HepG2 (cell line): ENCODE measurements around the gene LRRC4C. TPM values are rescaled to one million over a fixed set of nuclear protein-coding genes. Genes with fewer than 3 reads are reported as not detected.

Experiments used
- ATAC-seq: fragments of 200-7000 bp; cut with Tn5 transposase; 3 replicates; pipeline ENCODE4 v1.9.1; 2020; ENCODE audit warnings: mild to moderate bottlenecking, moderate library complexity
- BruUV-seq: library from RNA; stranded (reverse); fragments of 400-500 nt; replicated peaks from 2 replicates; lab custom pipeline; 2021; lab: Mats Ljungman, UMichigan
- CTCF ChIA-PET: fragments of 300-600 bp; formaldehyde crosslinking; extraction: SDS; loops from one replicate; lab custom pipeline; 2021; ENCODE audit warnings: low total read pairs, inconsistent platforms, low intra/inter-chr PET ratio; lab: Yijun Ruan, JAX
- POLR2A ChIA-PET: fragments of 350-600 bp; sonication (Branson Sonifier 250); formaldehyde crosslinking; loops from one replicate; lab custom pipeline; 2020; ENCODE audit warnings: antibody characterized with exemption, inconsistent platforms; lab: Yijun Ruan, JAX
- DNase-seq: peaks from one replicate; pipeline ENCODE4 v3.0.0-alpha.2; 2015; ENCODE audit warnings: low spot score
- FAIRE-seq: peaks from 3 replicates; lab custom pipeline; 2011; peaks lifted over from hg19 to GRCh38; lab: Jason Lieb, UNC
- H2AFZ ChIP-seq: one replicate; pipeline ENCODE4 v1.6.1; 2011; ENCODE audit warnings: low read length, inconsistent platforms
- H3K27ac ChIP-seq: fragments of 300-600 bp; 3 replicates; pipeline ENCODE4 v1.8.0; 2011; ENCODE audit warnings: mixed run types, mild to moderate bottlenecking, mixed read lengths, low read length, inconsistent platforms; ENCODE audit not compliant: insufficient read depth; ENCODE audit errors: extremely low read length
- H3K27me3 ChIP-seq, 2 experiments: fragments of 200-600 bp in 1 of 2; 2 replicates in 1 of 2; 3 replicates in 1 of 2; pipeline versions ENCODE4 v1.6.0 to v1.8.0; 2011; ENCODE audit warnings: low read length in 2 of 2, mild to moderate bottlenecking in 2 of 2, moderate library complexity in 2 of 2, inconsistent platforms in 1 of 2; ENCODE audit not compliant: insufficient read depth in 2 of 2, control insufficient read depth in 1 of 2
- H3K36me3 ChIP-seq, 2 experiments: fragments of 200-600 bp in 1 of 2; replicated peaks in 1 of 2; 2 replicates in 1 of 2; 3 replicates in 1 of 2; pipeline versions ENCODE4 v1.5.1 to v1.8.0; 2011; ENCODE audit warnings: low read length in 2 of 2, inconsistent platforms in 1 of 2; ENCODE audit not compliant: insufficient read depth in 2 of 2, control insufficient read depth in 1 of 2
- H3K4me1 ChIP-seq: 2 replicates; pipeline ENCODE4 v1.5.1; 2012; ENCODE audit warnings: low read length, inconsistent platforms; ENCODE audit not compliant: insufficient read depth
- H3K4me2 ChIP-seq: 2 replicates; pipeline ENCODE4 v1.6.0; 2011; ENCODE audit warnings: low read depth, low read length, inconsistent platforms
- H3K4me3 ChIP-seq, 3 experiments: fragments of 200-600 bp in 1 of 3; sonication (generic), shearing (Covaris generic) in 1 of 3; replicated peaks in 1 of 3; 2 replicates each; pipeline ENCODE4 v1.5.1; 2011 to 2016; ENCODE audit warnings: low read length in 3 of 3, inconsistent platforms in 2 of 3, low read depth in 2 of 3, mild to moderate bottlenecking in 2 of 3, control low read depth in 1 of 3, mixed read lengths in 1 of 3; ENCODE audit not compliant: insufficient read depth in 1 of 3
- H3K79me2 ChIP-seq: one replicate; pipeline ENCODE4 v1.6.1; 2011; ENCODE audit warnings: low read length, inconsistent platforms; ENCODE audit not compliant: insufficient read depth
- H3K9ac ChIP-seq: 2 replicates; pipeline ENCODE4 v1.6.0; 2011; ENCODE audit warnings: mild to moderate bottlenecking, low read depth, low read length, inconsistent platforms; ENCODE audit not compliant: insufficient read depth
- H3K9me3 ChIP-seq: 2 replicates; pipeline ENCODE4 v1.5.1; 2012; ENCODE audit warnings: mild to moderate bottlenecking, low read length
- H4K20me1 ChIP-seq: 2 replicates; pipeline ENCODE4 v1.6.0; 2011; ENCODE audit warnings: inconsistent platforms, mild to moderate bottlenecking, low read length, moderate library complexity; ENCODE audit not compliant: insufficient read depth
- ASH2L ChIP-seq: fragments of 300-600, 200-600 bp; sonication (generic); IDR thresholded peaks from 2 replicates; pipeline ENCODE4 v1.7.0; 2017; ENCODE audit warnings: low read depth, mild to moderate bottlenecking, moderate library complexity, mixed read lengths, low read length; ENCODE audit not compliant: insufficient read length
- CREB1 ChIP-seq, 2 experiments: fragments of 450-650 bp in 1 of 2; IDR thresholded peaks; 2 replicates each; pipeline ENCODE4 v1.6.1; 2016 to 2017; ENCODE audit warnings: control low read depth in 1 of 2, mild to moderate bottlenecking in 1 of 2, missing compliant biosample characterization in 1 of 2, missing genetic modification characterization in 1 of 2
- NFYB ChIP-seq: sonication (generic); formaldehyde crosslinking; IDR thresholded peaks from 2 replicates; pipeline ENCODE4 v1.4.0; 2020; ENCODE audit warnings: missing genetic modification reagents
- RFX5 ChIP-seq: IDR thresholded peaks from 2 replicates; pipeline ENCODE4 v1.6.1; 2011; ENCODE audit warnings: low read depth, low read length, improper control_type of control experiment
- SP2 ChIP-seq: sonication (generic); formaldehyde crosslinking; IDR thresholded peaks from 2 replicates; pipeline ENCODE4 v1.5.1; 2020; ENCODE audit warnings: mild to moderate bottlenecking, missing genetic modification reagents
- STAG1 ChIP-seq: sonication (generic); formaldehyde crosslinking; IDR thresholded peaks from 2 replicates; pipeline ENCODE4 v1.4.0; 2020; ENCODE audit warnings: missing genetic modification reagents
- ZBTB7A ChIP-seq: sonication (generic); formaldehyde crosslinking; IDR thresholded peaks from 2 replicates; pipeline ENCODE4 v1.8.0; 2022; ENCODE audit warnings: mild to moderate bottlenecking, missing genetic modification reagents
- ZEB1 ChIP-seq: IDR thresholded peaks from 2 replicates; pipeline ENCODE4 v1.6.1; 2012; ENCODE audit warnings: mild to moderate bottlenecking, low read depth, inconsistent platforms; ENCODE audit not compliant: insufficient replicate concordance
- ZNF124 ChIP-seq: sonication (generic); formaldehyde crosslinking; IDR thresholded peaks from 2 replicates; pipeline ENCODE4 v1.4.0; 2020; ENCODE audit warnings: missing genetic modification reagents
- ZNF614 ChIP-seq: IDR thresholded peaks from 2 replicates; pipeline ENCODE4 v1.6.1; 2018; ENCODE audit warnings: missing biosample characterization, missing genetic modification reagents, inconsistent platforms, borderline replicate concordance
- WGBS: methylation state at CpG from one replicate; pipeline ENCODE4 v1.1.6; 2017; ENCODE audit warnings: low lambda C conversion rate; 5-methylcytosine and 5-hydroxymethylcytosine counted together
- in situ Hi-C: cut with HindIII; loops from 2 replicates; pipeline ENCODE4 v1.10.0; 2017; ENCODE audit warnings: low pct_unique_long_range_greater_than_20kb; ENCODE audit not compliant: extremely low pct_ligation_motif_present
- intact Hi-C: fragments of 100-400 bp; cut with micrococcal nuclease; formaldehyde crosslinking; loops from one replicate; pipeline ENCODE4 v1.10.0; 2022; ENCODE audit not compliant: unreplicated experiment
- polyA plus RNA-seq, 8 experiments: library from polyadenylated mRNA; depleted of rRNA in 3 of 8; stranded (reverse) in 7 of 8; unstranded in 1 of 8; fragments of >200 nt; fragmentation: Illumina TruSeq in 4 of 8; extraction: Trizol in 4 of 8; gene quantifications; 2 replicates each; pipeline versions ENCODE4 v1.2.1 to v1.2.3, GENCODE V29; 2011 to 2016; ENCODE audit warnings: low read depth in 4 of 8, missing spikeins in 1 of 8, mixed read lengths in 1 of 8; ENCODE audit not compliant: insufficient read depth in 1 of 8
- total RNA-seq, 5 experiments: library from RNA; depleted of rRNA; stranded (reverse); fragments of >200 nt; fragmentation: Illumina TruSeq; extraction: Trizol; gene quantifications; 2 replicates each; pipeline ENCODE4 v1.2.3, GENCODE V29; 2016; ENCODE audit warnings: low read depth in 1 of 5
- TF ChIP-seq, protein P1 (sequence below): fragments of 450-650 bp; IDR thresholded peaks from 2 replicates; pipeline ENCODE4 v1.6.1; 2017; ENCODE audit warnings: mild to moderate bottlenecking
- TF ChIP-seq, protein P2 (sequence below): sonication (generic); formaldehyde crosslinking; IDR thresholded peaks from 2 replicates; pipeline ENCODE4 v1.4.0; 2020; ENCODE audit warnings: missing genetic modification reagents
- TF ChIP-seq, protein P3 (sequence below): sonication (generic); formaldehyde crosslinking; IDR thresholded peaks from 2 replicates; pipeline ENCODE4 v1.8.0; 2022; ENCODE audit warnings: mild to moderate bottlenecking, missing genetic modification reagents, moderate library complexity
- TF ChIP-seq, protein P4 (sequence below): sonication (generic); formaldehyde crosslinking; IDR thresholded peaks from 2 replicates; pipeline ENCODE4 v1.5.0; 2020; ENCODE audit warnings: mild to moderate bottlenecking, missing genetic modification reagents, moderate library complexity

The LRRC4C gene
- total and polyA plus RNA-seq, 2 of the 13 experiments (the other 11 are each of a cell fraction or from before 2014, with no cell fraction given), result not detected

DNA sequence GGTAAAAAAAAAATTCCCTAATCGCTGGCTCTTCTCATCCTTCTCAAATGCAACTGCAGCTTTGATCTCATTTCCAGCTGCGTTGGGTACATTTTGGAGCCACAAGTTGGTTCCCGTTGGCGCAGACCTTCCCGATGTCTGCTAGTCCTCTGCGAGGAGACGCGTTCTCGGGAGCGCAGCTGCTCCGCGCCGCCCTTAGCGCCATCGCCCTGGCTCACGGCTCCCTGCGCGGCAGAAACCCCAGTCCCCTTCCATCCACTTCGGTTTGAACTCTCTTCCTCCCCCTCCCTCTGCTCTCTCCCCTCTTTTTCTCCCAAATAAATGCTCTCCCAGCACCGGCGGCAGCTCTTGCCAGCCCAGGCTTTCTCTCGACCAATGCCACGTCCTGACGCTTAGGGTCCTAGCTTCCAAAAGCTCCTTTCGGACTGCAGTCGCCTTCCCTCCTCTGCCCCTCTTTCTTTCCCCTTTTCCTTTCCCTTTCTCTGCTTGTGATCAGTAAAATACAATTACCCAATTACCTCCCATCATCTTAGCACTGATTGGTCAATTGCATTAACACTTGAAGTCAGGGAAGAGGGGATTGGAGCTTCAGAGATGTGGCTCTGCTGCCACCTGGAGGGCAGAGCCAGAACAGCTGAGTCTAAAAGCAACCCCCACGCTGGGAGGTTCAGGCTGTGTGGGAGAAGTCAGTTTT is 1165.7 kb downstream of the LRRC4C start:
- H3K4me2 ChIP-seq, result peak overlapping the region; percentile 66
- peak; percentile 89 for TF ChIP-seq STAG1 (CRISPR knock-in tag)
- no peak for TF ChIP-seq RFX5
- no peak for TF ChIP-seq SP2 (CRISPR knock-in tag)
- no peak for TF ChIP-seq ZEB1
- no peak for TF ChIP-seq ZBTB7A
- TF ChIP-seq, protein P1, sequence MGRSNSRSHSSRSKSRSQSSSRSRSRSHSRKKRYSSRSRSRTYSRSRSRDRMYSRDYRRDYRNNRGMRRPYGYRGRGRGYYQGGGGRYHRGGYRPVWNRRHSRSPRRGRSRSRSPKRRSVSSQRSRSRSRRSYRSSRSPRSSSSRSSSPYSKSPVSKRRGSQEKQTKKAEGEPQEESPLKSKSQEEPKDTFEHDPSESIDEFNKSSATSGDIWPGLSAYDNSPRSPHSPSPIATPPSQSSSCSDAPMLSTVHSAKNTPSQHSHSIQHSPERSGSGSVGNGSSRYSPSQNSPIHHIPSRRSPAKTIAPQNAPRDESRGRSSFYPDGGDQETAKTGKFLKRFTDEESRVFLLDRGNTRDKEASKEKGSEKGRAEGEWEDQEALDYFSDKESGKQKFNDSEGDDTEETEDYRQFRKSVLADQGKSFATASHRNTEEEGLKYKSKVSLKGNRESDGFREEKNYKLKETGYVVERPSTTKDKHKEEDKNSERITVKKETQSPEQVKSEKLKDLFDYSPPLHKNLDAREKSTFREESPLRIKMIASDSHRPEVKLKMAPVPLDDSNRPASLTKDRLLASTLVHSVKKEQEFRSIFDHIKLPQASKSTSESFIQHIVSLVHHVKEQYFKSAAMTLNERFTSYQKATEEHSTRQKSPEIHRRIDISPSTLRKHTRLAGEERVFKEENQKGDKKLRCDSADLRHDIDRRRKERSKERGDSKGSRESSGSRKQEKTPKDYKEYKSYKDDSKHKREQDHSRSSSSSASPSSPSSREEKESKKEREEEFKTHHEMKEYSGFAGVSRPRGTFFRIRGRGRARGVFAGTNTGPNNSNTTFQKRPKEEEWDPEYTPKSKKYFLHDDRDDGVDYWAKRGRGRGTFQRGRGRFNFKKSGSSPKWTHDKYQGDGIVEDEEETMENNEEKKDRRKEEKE, result no peak
- TF ChIP-seq, protein P2, sequence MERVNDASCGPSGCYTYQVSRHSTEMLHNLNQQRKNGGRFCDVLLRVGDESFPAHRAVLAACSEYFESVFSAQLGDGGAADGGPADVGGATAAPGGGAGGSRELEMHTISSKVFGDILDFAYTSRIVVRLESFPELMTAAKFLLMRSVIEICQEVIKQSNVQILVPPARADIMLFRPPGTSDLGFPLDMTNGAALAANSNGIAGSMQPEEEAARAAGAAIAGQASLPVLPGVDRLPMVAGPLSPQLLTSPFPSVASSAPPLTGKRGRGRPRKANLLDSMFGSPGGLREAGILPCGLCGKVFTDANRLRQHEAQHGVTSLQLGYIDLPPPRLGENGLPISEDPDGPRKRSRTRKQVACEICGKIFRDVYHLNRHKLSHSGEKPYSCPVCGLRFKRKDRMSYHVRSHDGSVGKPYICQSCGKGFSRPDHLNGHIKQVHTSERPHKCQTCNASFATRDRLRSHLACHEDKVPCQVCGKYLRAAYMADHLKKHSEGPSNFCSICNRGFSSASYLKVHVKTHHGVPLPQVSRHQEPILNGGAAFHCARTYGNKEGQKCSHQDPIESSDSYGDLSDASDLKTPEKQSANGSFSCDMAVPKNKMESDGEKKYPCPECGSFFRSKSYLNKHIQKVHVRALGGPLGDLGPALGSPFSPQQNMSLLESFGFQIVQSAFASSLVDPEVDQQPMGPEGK (CRISPR knock-in tag), result no peak
- 0 out of 2 replicates have a peak, but pooled peaks have one; percentile 36 for TF ChIP-seq ZNF124 (CRISPR knock-in tag)
- TF ChIP-seq CREB1 (IDR thresholded peaks at IDR 0.05), result no peak
- no peak for TF ChIP-seq CREB1 (CRISPR knock-in tag; IDR thresholded peaks at IDR 0.05)
- peak; percentile 68 for TF ChIP-seq NFYB (CRISPR knock-in tag)
- no peak for TF ChIP-seq ASH2L
- TF ChIP-seq ZNF614, result 0 out of 2 replicates have a peak, but pooled peaks have one; percentile 24
- TF ChIP-seq, protein P3, sequence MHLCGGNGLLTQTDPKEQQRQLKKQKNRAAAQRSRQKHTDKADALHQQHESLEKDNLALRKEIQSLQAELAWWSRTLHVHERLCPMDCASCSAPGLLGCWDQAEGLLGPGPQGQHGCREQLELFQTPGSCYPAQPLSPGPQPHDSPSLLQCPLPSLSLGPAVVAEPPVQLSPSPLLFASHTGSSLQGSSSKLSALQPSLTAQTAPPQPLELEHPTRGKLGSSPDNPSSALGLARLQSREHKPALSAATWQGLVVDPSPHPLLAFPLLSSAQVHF (CRISPR knock-in tag), result no peak
- TF ChIP-seq, protein P4, sequence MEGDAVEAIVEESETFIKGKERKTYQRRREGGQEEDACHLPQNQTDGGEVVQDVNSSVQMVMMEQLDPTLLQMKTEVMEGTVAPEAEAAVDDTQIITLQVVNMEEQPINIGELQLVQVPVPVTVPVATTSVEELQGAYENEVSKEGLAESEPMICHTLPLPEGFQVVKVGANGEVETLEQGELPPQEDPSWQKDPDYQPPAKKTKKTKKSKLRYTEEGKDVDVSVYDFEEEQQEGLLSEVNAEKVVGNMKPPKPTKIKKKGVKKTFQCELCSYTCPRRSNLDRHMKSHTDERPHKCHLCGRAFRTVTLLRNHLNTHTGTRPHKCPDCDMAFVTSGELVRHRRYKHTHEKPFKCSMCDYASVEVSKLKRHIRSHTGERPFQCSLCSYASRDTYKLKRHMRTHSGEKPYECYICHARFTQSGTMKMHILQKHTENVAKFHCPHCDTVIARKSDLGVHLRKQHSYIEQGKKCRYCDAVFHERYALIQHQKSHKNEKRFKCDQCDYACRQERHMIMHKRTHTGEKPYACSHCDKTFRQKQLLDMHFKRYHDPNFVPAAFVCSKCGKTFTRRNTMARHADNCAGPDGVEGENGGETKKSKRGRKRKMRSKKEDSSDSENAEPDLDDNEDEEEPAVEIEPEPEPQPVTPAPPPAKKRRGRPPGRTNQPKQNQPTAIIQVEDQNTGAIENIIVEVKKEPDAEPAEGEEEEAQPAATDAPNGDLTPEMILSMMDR, result peak; percentile 89

More for the DNA sequence above, 1165.7 kb downstream of the LRRC4C start:
- in situ Hi-C loops, result no loop called here
- peak; percentile 61 for DNase-seq
- no peak overlapping the region for H2AFZ ChIP-seq
- H3K79me2 ChIP-seq, result no peaks in the 10 kb centered on the region
- ChIA-PET POLR2A (no interaction called here), CTCF (no interaction called here)
- peak; percentile 81 for FAIRE-seq
- H3K9ac ChIP-seq, result no peak overlapping the region
- H3K4me1 ChIP-seq, result peaks cover 7% of the 10 kb centered on the region; the same call in 1 of the 2 replicates
- intact Hi-C loops, result loop anchor here (2.0 kb wide), 1 partner anchor 163 kb away; no protein-coding TSS in a partner anchor
- ATAC-seq, result peak; percentile 99
- no peak overlapping the region for H3K27ac ChIP-seq
- H3K27me3 ChIP-seq, result peaks cover 0 to 3% of the 10 kb centered on the region in 2 experiments; a peak in 1 of 5 replicates
- no peaks in the 10 kb centered on the region for H3K36me3 ChIP-seq
- no TSS peak for BruUV-seq
- no peaks in the 10 kb centered on the region for H4K20me1 ChIP-seq
- no peaks in the 10 kb centered on the region for H3K9me3 ChIP-seq
- WGBS, result 14% methylated on average over 21 of the region's 27 CpGs
- H3K4me3 ChIP-seq, result peak overlapping the region in 2 of 3 experiments; percentile 18 to 46; a peak in 3 of 6 replicates
